Activated T-helper 17 cell treated with anti-CD3 and anti-CD28 coated beads, Interleukin-2, amount 50 U/mL, for 72 hours (primary cell): Measurements from ENCODE around the gene DUSP15. TPM values are rescaled to one million over a fixed set of nuclear protein-coding genes. Genes with fewer than 3 reads are reported as not detected.
"Not testable (repeated sequence)": the region's sequence is repeated elsewhere in the genome, so short reads cannot be mapped to it uniquely, and the experiment has no call there.

Experiments
- ATAC-seq: fragments of 150-1000 bp; cut with Tn5 transposase; replicated peaks from 2 replicates; pipeline ENCODE4 v1.10.0; 2021; ENCODE audit warnings: mild to moderate bottlenecking, moderate library complexity
- H3K27ac Mint-ChIP-seq: one replicate; pipeline ENCODE4 v1.8.0; 2022; ENCODE audit warnings: mixed read lengths
- H3K27me3 Mint-ChIP-seq: one replicate; pipeline ENCODE4 v1.8.0; 2022; ENCODE audit warnings: mixed read lengths
- H3K36me3 Mint-ChIP-seq: one replicate; pipeline ENCODE4 v1.8.0; 2022; ENCODE audit warnings: low read depth, mild to moderate bottlenecking, mixed read lengths
- H3K4me1 Mint-ChIP-seq: one replicate; pipeline ENCODE4 v1.8.0; 2022; ENCODE audit warnings: mixed read lengths
- H3K4me3 Mint-ChIP-seq: one replicate; pipeline ENCODE4 v1.8.0; 2022; ENCODE audit warnings: mild to moderate bottlenecking, mixed read lengths
- H3K9me3 Mint-ChIP-seq: one replicate; pipeline ENCODE4 v1.8.0; 2022; ENCODE audit warnings: mixed read lengths
- total RNA-seq, 2 donors: library from RNA; stranded (reverse); gene quantifications; one replicate each; pipeline ENCODE4 v1.2.3, GENCODE V29; 2022

DUSP15 gene, protein sequence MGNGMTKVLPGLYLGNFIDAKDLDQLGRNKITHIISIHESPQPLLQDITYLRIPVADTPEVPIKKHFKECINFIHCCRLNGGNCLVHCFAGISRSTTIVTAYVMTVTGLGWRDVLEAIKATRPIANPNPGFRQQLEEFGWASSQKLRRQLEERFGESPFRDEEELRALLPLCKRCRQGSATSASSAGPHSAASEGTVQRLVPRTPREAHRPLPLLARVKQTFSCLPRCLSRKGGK
- not detected for total RNA-seq

DNA sequence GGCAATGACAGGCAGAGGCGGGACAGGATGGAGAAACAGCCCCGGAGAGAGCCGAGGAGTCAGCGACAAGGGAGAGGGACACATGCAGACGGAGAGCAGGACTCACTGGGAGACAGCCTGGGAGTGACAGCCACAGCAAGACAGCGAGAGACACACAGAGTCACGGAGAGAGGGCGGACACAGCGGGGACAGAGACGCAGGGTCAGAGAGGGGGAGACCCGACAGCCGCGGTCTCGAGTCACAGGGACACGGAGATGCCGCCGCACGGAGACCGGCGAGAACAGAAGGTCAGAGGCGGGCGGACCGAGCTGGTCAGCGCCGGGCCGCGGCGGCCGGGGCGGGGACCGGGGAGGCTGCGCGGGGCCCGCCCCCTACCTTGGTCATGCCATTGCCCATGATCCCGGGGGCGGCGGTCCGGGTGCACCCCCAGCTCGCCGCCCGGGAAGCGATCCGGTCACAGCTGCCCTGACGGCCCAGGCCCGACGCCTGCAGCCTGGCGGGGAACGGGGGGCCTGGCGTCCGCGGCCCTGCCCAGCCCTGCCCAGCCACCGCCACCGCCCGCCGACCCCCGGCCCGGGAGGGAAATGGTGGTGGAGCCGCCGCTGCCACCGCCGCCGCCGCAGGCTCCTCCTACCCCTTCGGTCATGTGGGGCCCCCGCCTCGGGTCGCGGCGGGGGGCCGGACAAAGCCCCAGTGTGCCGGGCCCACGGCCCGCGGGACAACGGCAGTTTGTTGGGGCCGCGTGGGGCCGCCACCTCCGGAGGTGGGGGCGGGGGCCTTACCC lies at the start of gene DUSP15, which contains the start of gene TTLL9:
TSS of gene DUSP15 (minus strand) at position 586 of the 784 bp plus-strand sequence. CDS start at position 396, 190 bp downstream.
TSS of gene TTLL9 (plus strand) at position 693 of the 784 bp plus-strand sequence. CDS start 493 bp downstream, outside the sequence.
- peak within 1 kb of the TSS; percentile 85 for H3K4me3 Mint-ChIP-seq
- no peaks in the 10 kb centered on the region for H3K9me3 Mint-ChIP-seq
- peaks cover 11% of the 10 kb centered on the region for H3K4me1 Mint-ChIP-seq
- ATAC-seq: peak; percentile 54
- H3K36me3 Mint-ChIP-seq: peaks cover 13% of the 10 kb centered on the region
- H3K27me3 Mint-ChIP-seq: peaks cover 30% of the 10 kb centered on the region
- H3K27ac Mint-ChIP-seq: peak within 1 kb of the TSS; percentile 79

DNA sequence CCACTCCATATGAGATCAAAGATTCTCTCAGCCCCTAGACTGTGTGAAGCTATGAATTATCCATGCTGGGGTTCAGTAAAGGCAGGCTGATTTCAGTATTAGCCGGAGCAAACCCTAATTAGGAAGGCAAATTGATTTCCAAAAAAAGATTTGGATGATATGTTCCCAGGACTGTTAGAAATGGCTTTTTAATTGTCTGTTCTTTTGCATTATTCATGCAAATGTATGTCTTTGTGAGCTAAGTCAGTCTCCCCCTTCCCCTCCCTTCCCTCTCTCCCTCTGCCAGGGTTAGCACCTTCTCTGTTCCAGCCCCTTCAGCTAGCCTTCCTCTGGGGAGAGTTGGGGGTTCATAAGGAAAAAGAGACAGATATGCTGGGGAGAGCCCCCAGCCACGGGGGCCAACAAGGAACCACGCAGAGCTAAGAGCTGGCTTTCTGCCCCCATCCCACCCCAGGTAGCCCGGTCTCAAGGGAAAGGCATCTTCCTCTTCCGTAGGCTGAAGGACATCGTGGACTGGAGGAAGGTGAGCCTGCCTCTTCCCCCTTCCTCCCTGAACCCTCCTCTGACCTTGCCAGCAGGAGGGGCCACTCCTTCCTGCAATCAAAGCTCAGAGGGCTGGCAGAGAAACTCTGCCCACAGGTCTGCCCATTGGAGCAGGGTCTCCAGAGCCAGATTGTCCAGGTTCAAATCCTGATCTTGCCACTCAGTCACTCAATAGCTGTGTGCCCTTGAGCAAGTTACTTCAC lies 49.3 kb upstream of the DUSP15 start:
- Mint-ChIP-seq H3K4me3 (no peak overlapping the region), H3K27ac (no peak overlapping the region), H3K4me1 (no peaks in the 10 kb centered on the region), H3K27me3 (peaks cover 43% of the 10 kb centered on the region), H3K36me3 (no peaks in the 10 kb centered on the region), H3K9me3 (no peaks in the 10 kb centered on the region)
- no peak for ATAC-seq

DNA sequence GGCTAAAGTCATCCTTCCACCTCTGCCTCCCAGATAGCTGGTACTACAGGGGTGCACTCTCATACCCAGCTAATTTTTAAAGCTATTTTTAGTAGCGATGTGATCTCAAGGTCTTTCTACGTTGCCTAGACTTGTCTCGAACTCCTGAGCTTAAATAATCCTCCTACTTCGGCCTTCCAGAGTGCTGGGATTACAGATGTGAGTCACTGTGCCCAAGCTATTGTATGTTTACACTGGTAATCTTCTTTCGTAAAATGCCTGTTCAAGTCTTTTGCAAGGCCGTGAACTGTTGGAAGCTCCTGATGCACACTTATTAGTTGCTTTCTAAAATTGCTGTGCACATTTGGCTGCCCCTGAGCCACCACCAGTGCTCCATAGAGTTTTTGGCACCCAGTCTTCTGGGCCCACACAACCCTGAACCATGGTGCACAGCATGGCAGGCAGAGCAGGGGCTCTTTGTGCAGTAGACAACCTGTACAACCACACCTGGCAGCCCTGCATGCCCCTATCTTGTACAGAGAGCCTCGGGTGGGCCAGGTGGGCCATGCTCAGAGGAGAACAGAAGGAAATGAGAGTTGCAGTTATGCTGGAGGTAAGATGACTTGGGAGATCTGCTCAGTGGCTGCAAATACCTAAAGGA lies 48.3 kb upstream of the DUSP15 start:
- no peaks in the 10 kb centered on the region for H3K36me3 Mint-ChIP-seq
- no peaks in the 10 kb centered on the region for H3K4me1 Mint-ChIP-seq
- peaks cover 33% of the 10 kb centered on the region for H3K27me3 Mint-ChIP-seq
- no peak overlapping the region for H3K27ac Mint-ChIP-seq
- H3K4me3 Mint-ChIP-seq: no peak overlapping the region
- H3K9me3 Mint-ChIP-seq: no peaks in the 10 kb centered on the region
- ATAC-seq: no peak

DNA sequence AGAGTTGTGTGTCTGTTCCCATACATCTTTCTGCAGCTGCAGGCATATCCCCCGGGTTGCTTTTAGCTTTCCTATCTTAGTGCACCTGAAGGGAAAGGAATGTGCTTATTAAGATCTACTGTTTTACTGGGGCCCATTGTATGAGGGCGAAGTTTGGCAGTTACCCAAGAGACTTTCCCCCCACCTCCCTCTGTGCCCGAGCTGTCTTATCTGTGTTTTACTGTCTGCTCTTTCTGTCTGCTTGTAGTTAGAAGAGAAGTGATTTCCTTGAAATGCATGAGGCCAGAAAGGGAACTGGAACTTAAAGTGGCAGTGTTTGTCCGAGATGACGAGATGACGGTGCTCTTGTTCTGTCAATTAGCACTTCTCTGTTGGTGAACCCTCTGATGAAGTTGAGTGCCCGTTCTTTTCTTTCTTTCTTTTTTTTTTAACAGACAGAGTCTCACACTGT lies 47.7 kb upstream of the DUSP15 start:
- H3K27ac Mint-ChIP-seq, H3K9me3 Mint-ChIP-seq, ATAC-seq, H3K4me1 Mint-ChIP-seq, H3K36me3 Mint-ChIP-seq, H3K4me3 Mint-ChIP-seq: not testable (repeated sequence)
- peaks cover 29% of the 10 kb centered on the region for H3K27me3 Mint-ChIP-seq

DNA sequence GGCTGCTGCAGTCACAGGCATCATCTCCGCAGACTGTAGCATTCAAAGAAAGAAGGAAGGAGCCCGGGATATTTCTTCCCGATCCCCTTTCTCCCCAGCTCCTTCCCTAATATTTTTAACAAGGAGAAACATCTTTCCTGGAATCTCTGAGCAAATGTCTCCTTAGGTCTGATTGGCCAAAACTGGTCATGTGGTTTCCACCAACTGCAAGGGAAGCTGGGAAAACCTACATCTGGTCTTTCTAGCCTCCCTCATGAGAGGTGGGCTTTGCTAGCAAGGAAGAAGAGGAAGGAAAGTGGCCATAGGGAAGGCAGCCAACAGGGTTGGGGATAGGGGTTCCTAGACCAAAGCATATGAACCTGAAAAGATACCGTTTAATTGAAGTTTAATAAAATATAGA lies 46.4 kb upstream of the DUSP15 start:
- Mint-ChIP-seq H3K4me1 (no peaks in the 10 kb centered on the region), H3K36me3 (no peaks in the 10 kb centered on the region), H3K4me3 (no peak overlapping the region), H3K27ac (no peak overlapping the region), H3K27me3 (peaks cover 23% of the 10 kb centered on the region), H3K9me3 (no peaks in the 10 kb centered on the region)
- no peak for ATAC-seq

DNA sequence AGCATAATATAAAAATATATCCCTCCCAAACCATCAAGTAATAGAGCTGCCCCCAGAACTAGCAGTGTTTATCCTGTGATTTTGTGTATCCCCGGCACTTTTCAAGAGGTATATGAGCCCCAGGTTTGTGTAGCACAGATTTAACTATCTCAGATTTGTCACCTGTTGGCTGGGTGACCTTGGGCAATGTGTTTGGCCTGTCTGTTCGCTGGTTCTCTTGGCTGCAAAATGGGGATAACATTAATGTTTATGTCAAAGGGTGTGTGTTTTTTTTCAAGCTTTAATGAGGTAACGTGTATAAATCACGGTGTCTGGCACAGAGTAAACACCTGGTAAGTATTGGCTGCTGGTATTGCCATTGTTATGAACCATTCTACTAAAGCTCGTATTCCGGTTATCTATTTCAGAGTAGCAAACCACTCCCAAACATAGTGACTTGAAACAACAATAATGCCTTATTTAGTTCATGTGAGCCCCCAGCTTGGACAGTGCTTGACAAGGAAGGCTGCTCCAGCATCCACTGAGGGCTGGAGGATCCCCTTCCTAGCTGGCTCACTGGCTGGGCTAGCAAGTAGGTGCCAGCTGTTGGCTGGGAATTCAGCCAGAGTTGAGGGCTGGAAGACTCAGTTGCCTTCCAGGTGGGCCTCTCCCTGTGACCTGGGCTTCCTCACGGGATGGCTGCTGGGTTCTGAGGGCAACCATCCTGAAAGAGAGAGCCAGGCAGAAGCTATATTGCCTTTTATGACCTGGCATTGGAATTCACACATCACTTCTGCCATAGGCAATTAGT lies 45.4 kb upstream of the DUSP15 start:
- ATAC-seq: no peak
- no peak overlapping the region for H3K27ac Mint-ChIP-seq
- H3K27me3 Mint-ChIP-seq: peaks cover 21% of the 10 kb centered on the region
- H3K36me3 Mint-ChIP-seq: no peaks in the 10 kb centered on the region
- H3K4me1 Mint-ChIP-seq: no peaks in the 10 kb centered on the region
- no peaks in the 10 kb centered on the region for H3K9me3 Mint-ChIP-seq
- no peak overlapping the region for H3K4me3 Mint-ChIP-seq

DNA sequence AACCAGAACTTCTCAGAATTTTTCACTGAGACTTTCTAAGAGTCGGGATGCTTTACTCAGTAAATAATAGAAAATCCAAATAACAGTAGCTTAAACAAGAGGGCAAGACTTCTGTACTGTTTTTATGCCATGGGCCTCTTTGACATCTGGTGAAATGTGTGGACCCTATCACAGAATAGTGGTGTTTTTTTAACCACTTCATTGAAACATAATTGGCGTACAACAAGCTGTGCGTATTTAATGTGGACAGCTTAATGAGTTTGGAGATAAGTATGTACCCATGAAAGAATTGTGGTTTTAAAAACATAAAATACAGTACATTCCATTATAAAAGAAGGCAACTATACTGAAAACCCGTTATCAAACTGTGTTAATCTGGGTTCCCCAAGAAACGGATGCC lies 43.8 kb upstream of the DUSP15 start:
- ATAC-seq: no peak
- no peak overlapping the region for H3K4me3 Mint-ChIP-seq
- no peaks in the 10 kb centered on the region for H3K4me1 Mint-ChIP-seq
- H3K27ac Mint-ChIP-seq: no peak overlapping the region
- peaks cover 16% of the 10 kb centered on the region for H3K27me3 Mint-ChIP-seq
- H3K9me3 Mint-ChIP-seq: no peaks in the 10 kb centered on the region
- H3K36me3 Mint-ChIP-seq: no peaks in the 10 kb centered on the region

DNA sequence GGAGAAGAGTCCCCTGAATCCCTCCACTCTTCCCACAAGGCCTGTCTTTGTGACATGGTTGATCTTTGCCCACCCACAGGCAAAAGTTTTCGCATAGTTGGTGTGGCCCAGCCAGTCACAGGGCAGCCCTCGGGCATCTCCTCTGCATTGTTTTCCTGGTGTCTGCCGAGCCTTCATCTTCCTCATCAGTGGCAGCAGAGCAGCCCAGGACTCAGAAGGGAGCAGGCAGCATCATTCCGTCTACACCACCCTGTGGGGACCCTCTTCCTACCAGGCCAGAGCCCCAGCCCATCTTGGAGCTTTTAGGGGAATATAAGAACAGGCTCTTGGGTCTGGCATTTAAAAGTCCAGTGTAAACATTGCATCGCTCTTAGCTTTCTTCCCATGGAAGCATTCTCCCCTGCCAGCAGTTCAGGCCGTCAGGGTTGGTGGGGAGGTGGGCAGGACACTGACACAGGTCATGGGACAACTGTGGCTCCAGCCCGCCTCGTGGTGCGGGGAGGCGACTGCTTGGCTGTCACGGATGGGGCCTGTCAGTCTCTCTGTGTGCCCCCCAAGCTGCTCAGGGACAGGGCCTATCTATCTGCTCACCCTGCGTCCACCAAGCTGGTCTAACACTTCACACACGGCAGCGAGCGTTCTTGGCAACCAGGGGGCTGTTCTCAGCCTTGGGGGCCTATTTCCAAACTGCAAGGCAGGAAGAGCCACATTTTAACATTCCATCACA lies 43.3 kb upstream of the DUSP15 start:
- no peaks in the 10 kb centered on the region for H3K9me3 Mint-ChIP-seq
- H3K4me3 Mint-ChIP-seq: no peak overlapping the region
- H3K27me3 Mint-ChIP-seq: peaks cover 17% of the 10 kb centered on the region
- no peak for ATAC-seq
- H3K36me3 Mint-ChIP-seq: no peaks in the 10 kb centered on the region
- H3K4me1 Mint-ChIP-seq: no peaks in the 10 kb centered on the region
- H3K27ac Mint-ChIP-seq: no peak overlapping the region

DNA sequence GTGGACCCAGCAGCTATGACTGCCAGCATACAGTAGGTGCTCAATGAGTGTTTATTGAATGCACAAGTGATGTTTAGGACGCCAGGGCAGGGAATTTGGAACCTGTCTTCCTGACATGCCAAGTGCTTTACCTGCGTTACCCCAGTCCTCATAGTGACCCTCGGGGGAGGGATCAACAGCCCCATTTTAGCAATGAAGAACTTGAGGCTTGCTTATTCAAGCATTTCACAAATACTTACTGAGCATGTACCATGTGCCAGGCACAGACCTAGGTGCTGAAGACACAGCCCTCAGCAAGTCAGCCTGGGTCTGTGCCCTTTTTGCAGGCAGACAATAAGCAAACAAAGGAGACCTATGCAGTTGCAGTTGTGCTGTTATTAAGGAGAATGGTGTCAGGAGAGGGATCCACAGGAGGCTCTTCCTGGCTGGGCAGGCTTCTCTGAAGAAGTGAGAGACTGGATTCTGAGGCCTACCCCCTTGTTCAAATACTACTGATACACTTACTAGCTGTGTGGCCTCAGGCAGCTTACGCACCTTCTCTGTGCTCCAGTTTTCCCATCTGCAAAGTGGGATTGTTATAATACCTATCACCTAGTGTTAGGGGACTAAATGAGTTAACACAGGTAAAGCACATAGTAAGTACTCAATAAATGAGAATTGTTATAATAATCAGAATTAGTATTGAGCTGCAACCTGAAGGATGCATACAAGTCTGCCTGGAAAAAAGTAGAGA lies 39.9 kb upstream of the DUSP15 start:
- Mint-ChIP-seq H3K4me1 (no peaks in the 10 kb centered on the region), H3K27ac (no peak overlapping the region), H3K36me3 (no peaks in the 10 kb centered on the region), H3K9me3 (no peaks in the 10 kb centered on the region), H3K27me3 (peaks cover 4% of the 10 kb centered on the region), H3K4me3 (no peak overlapping the region)
- no peak for ATAC-seq

DNA sequence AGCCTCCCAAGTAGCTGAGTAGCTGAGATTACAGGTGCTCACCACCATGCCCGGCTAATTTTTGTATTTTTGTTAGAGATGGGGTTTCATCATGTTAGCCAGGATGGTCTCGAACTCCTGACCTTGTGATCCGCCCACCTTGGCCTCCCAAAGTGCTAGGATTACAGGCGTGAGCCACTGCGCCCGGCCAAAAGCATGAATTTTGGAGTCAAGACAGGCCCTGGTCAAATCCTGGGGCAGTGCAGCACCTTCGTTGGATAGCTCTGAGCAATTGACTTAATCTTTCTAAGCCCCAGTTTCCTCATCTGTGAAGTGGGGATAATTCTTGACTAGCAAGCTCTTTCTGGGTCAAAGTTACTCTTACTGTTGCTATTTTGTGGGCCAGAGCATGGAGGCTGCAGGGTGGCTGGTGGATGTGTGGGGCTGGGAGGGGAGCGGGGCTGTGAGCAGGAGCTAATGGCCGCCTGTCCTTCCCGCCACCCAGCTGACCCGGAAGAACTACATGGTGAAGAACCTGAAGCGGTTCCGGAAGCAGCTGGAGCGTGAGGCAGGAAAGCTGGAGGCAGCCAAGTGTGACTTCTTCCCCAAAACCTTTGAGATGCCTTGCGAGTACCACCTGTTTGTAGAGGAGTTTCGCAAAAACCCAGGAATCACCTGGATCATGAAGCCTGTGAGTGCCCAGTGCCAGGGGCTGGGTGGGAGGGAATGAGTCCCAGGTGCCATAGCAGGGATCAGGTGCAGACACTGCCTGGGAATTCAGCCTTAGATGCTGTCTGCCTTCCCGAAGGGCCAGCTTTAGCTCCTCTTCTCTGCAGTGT lies 39.1 kb upstream of the DUSP15 start:
- Mint-ChIP-seq H3K4me3 (no peak overlapping the region), H3K27me3 (peaks cover 4% of the 10 kb centered on the region), H3K4me1 (no peaks in the 10 kb centered on the region), H3K9me3 (no peaks in the 10 kb centered on the region), H3K27ac (no peak overlapping the region), H3K36me3 (no peaks in the 10 kb centered on the region)
- ATAC-seq: no peak

DNA sequence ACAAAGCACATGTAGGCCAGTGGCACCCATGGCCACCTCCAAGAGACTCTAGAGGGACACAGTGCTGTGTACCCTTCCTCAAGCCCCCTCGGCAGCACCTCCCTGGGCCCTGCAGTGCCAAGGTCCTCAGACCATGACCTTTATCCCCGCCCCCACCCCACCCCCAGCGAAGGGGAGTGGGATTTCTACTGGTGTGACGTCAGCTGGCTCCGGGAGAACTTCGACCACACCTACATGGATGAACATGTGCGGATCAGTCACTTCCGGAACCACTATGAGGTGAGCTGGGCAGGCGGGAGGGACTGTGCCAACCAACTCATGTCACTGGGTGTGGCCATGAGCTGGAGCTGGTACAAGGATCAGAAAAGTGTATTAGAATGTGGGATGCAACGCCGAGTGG lies 38.1 kb upstream of the DUSP15 start:
- Mint-ChIP-seq H3K4me3 (no peak overlapping the region), H3K4me1 (no peaks in the 10 kb centered on the region), H3K9me3 (no peaks in the 10 kb centered on the region), H3K27me3 (peaks cover 4% of the 10 kb centered on the region), H3K27ac (no peak overlapping the region), H3K36me3 (no peaks in the 10 kb centered on the region)
- ATAC-seq: no peak

DNA sequence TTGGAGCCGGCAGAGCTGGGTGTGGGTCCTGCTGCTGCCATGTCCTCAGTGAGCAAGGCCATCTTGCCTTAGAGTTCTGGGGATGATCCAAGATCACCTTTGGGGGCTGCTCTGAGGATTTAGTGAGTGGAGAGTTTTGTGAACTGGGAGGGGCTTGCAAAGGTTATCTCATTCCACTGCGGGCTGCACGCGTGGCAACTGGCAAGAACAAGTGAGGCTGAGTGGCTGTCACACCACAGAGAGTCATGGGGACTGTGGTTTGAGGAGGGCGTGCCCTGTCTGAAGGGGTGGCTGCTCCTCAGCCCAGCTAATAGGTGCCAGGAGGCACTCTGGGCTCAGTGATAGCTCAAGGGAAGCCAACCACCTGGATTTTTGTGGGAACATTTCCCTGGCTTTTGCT lies 37.7 kb upstream of the DUSP15 start:
- H3K9me3 Mint-ChIP-seq: no peaks in the 10 kb centered on the region
- no peak overlapping the region for H3K4me3 Mint-ChIP-seq
- no peak overlapping the region for H3K27ac Mint-ChIP-seq
- no peaks in the 10 kb centered on the region for H3K4me1 Mint-ChIP-seq
- H3K27me3 Mint-ChIP-seq: peaks cover 4% of the 10 kb centered on the region
- H3K36me3 Mint-ChIP-seq: no peaks in the 10 kb centered on the region
- ATAC-seq: no peak
